OCI-LY1 (cell line): ENCODE results near the gene DLEC1.

Experiments
- H2AFZ ChIP-seq: fragments of 200-600 bp; sonication (generic), shearing (Covaris generic); 2 replicates; pipeline ENCODE4 v1.6.0; 2014; ENCODE audit warnings: antibody characterized with exemption, mild to moderate bottlenecking, low read length
- H3F3A ChIP-seq: fragments of 200-600 bp; sonication (generic), shearing (Covaris generic); 2 replicates; pipeline ENCODE4 v1.6.0; 2014; ENCODE audit warnings: mild to moderate bottlenecking, antibody characterized with exemption, low read length, moderate library complexity; ENCODE audit not compliant: insufficient read depth
- H3K27ac ChIP-seq: fragments of 200-600 bp; sonication (generic); 2 replicates; pipeline ENCODE4 v1.5.1; 2014; ENCODE audit warnings: low read length, mixed run types, mild to moderate bottlenecking, low read depth; ENCODE audit not compliant: poor library complexity, severe bottlenecking
- H3K27me3 ChIP-seq: fragments of 200-600 bp; sonication (generic); 2 replicates; pipeline ENCODE4 v1.6.0; 2014; ENCODE audit warnings: antibody characterized with exemption, mild to moderate bottlenecking, low read length, moderate library complexity; ENCODE audit not compliant: insufficient read depth
- H3K36me3 ChIP-seq: fragments of 200-600 bp; sonication (generic); 2 replicates; pipeline ENCODE4 v1.6.1; 2014; ENCODE audit warnings: mild to moderate bottlenecking, antibody characterized with exemption, low read length, moderate library complexity, mixed read lengths; ENCODE audit not compliant: insufficient read depth
- H3K4me1 ChIP-seq: fragments of 200-600 bp; sonication (generic); 2 replicates; pipeline ENCODE4 v1.5.1; 2014; ENCODE audit warnings: mild to moderate bottlenecking, low read length, moderate library complexity; ENCODE audit not compliant: insufficient read depth, severe bottlenecking
- H3K4me2 ChIP-seq: fragments of 200-600 bp; sonication (generic), shearing (Covaris generic); 2 replicates; pipeline ENCODE4 v1.6.1; 2014; ENCODE audit warnings: low read length
- H3K4me3 ChIP-seq: fragments of 200-600 bp; sonication (generic); 2 replicates; pipeline ENCODE4 v1.5.1; 2014; ENCODE audit warnings: low read length, low read depth, mild to moderate bottlenecking, mixed read lengths; ENCODE audit not compliant: poor library complexity, severe bottlenecking
- H3K79me2 ChIP-seq: fragments of 200-600 bp; shearing (Covaris generic); 2 replicates; pipeline ENCODE4 v1.6.1; 2016; ENCODE audit warnings: mixed run types, low read length, mixed read lengths; ENCODE audit not compliant: insufficient read depth
- H3K9ac ChIP-seq: fragments of 200-600 bp; sonication (generic), shearing (Covaris generic); 2 replicates; pipeline ENCODE4 v1.6.1; 2014; ENCODE audit warnings: mild to moderate bottlenecking, low read length, mixed read lengths
- H3K9me2 ChIP-seq: fragments of 200-600 bp; sonication (generic), shearing (Covaris generic); 2 replicates; pipeline ENCODE4 v1.6.1; 2014; ENCODE audit warnings: low read depth, mild to moderate bottlenecking, low read length, mixed read lengths
- H3K9me3 ChIP-seq: fragments of 200-600 bp; shearing (Covaris generic); 2 replicates; pipeline ENCODE4 v1.6.1; 2014; ENCODE audit warnings: low read length, mixed read lengths
- H4K20me1 ChIP-seq: fragments of 200-600 bp; sonication (generic), shearing (Covaris generic); 2 replicates; pipeline ENCODE4 v1.6.0; 2016; ENCODE audit warnings: mild to moderate bottlenecking, low read length; ENCODE audit not compliant: insufficient read depth
- EZH2 ChIP-seq: fragments of 200-600 bp; sonication (generic), shearing (Covaris generic); IDR thresholded peaks from 2 replicates; pipeline ENCODE4 v1.8.0; 2017; ENCODE audit warnings: borderline replicate concordance, mixed run types, mild to moderate bottlenecking, antibody characterized with exemption, low read length, moderate library complexity, mixed read lengths
- TF ChIP-seq, protein P1 (sequence below): fragments of 200-600 bp; sonication (generic), shearing (Covaris generic); IDR thresholded peaks from 2 replicates; pipeline ENCODE4 v1.5.1; 2017; ENCODE audit warnings: mild to moderate bottlenecking, antibody characterized with exemption, low read length, moderate library complexity, mixed read lengths

DLEC1 gene

DNA sequence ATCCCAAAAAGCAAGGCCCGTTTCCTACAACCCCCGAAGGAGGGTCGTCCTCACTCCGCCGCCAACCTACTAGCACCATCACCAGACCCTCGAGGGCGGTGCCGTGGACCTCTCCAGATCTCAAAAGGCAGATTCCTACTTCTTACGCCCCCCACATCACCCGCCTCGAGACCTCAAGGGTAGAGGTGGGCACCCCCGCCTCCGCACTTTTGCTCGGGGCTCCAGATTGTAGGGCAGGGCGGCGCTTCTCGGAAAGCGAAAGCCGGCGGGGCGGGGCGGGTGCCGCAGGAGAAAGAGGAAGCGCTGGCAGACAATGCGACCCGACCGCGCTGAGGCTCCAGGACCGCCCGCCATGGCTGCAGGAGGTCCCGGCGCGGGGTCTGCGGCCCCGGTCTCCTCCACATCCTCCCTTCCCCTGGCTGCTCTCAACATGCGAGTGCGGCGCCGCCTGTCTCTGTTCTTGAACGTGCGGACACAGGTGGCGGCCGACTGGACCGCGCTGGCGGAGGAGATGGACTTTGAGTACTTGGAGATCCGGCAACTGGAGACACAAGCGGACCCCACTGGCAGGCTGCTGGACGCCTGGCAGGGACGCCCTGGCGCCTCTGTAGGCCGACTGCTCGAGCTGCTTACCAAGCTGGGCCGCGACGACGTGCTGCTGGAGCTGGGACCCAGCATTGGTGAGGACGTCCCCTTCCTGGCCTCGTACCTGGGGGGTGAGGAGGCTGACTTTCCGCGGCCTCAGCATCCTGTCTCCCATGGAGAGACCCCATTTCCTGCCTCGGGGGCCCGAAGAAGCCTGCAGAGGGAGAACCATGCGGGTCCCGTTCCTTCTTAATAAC, 99.6 kb downstream of the DLEC1 start, which contains the start of gene MYD88:
MYD88 (plus strand) TSS at position 313 of the 842 bp plus-strand sequence; CDS start at position 353, 40 bp downstream.
- Histone ChIP-seq H3K4me1 (peaks cover 32% of the 10 kb centered on the region), H3F3A (no peaks in the 10 kb centered on the region), H3K9me3 (no peaks in the 10 kb centered on the region), H3K9ac (peak within 1 kb of the TSS; percentile 93), H3K79me2 (no peaks in the 10 kb centered on the region), H4K20me1 (no peaks in the 10 kb centered on the region), H3K27ac (peak within 1 kb of the TSS; percentile 44), H3K4me3 (peak within 1 kb of the TSS; percentile 94), H3K4me2 (peak within 1 kb of the TSS; percentile 80), H3K9me2 (no peaks in the 10 kb centered on the region), H2AFZ (0 out of 2 replicates have a peak within 1 kb of the TSS, but pooled peaks have one; percentile 50), H3K27me3 (no peaks in the 10 kb centered on the region), H3K36me3 (peaks cover 30% of the 10 kb centered on the region)
- no peak for TF ChIP-seq EZH2

DNA sequence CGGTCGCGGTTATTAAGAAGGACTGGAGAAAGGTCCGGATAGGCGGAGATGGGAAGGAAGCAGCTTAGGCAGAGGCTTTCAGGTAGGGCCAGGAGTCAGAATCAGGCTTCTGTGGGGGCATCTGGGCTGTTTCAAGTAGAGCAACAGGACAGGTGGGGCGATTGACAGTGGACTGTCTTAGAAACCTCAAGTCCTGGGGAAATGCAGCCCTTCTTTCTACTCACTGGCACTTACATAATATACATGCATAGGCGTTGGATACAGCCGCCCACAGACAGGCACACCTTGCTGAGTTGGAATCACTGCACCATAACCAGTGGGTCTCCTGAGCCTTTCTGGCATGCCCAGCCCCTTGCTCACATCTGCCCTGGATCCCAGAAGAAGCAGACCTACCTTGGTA, 100.2 kb downstream of the DLEC1 start:
- Histone ChIP-seq H3K9ac (peak overlapping the region; percentile 93), H3F3A (no peaks in the 10 kb centered on the region), H3K27me3 (no peaks in the 10 kb centered on the region), H3K4me1 (peaks cover 32% of the 10 kb centered on the region), H3K4me3 (peak overlapping the region; percentile 94), H3K9me3 (no peaks in the 10 kb centered on the region), H3K9me2 (no peaks in the 10 kb centered on the region), H3K4me2 (peak overlapping the region; percentile 80), H3K27ac (peak overlapping the region; percentile 44), H3K36me3 (peaks cover 23% of the 10 kb centered on the region), H3K79me2 (no peaks in the 10 kb centered on the region), H4K20me1 (no peaks in the 10 kb centered on the region), H2AFZ (0 out of 2 replicates have a peak overlapping the region, but pooled peaks have one; percentile 50)
- TF ChIP-seq, protein P1, sequence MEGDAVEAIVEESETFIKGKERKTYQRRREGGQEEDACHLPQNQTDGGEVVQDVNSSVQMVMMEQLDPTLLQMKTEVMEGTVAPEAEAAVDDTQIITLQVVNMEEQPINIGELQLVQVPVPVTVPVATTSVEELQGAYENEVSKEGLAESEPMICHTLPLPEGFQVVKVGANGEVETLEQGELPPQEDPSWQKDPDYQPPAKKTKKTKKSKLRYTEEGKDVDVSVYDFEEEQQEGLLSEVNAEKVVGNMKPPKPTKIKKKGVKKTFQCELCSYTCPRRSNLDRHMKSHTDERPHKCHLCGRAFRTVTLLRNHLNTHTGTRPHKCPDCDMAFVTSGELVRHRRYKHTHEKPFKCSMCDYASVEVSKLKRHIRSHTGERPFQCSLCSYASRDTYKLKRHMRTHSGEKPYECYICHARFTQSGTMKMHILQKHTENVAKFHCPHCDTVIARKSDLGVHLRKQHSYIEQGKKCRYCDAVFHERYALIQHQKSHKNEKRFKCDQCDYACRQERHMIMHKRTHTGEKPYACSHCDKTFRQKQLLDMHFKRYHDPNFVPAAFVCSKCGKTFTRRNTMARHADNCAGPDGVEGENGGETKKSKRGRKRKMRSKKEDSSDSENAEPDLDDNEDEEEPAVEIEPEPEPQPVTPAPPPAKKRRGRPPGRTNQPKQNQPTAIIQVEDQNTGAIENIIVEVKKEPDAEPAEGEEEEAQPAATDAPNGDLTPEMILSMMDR = no peak
- TF ChIP-seq EZH2 = no peak

DNA sequence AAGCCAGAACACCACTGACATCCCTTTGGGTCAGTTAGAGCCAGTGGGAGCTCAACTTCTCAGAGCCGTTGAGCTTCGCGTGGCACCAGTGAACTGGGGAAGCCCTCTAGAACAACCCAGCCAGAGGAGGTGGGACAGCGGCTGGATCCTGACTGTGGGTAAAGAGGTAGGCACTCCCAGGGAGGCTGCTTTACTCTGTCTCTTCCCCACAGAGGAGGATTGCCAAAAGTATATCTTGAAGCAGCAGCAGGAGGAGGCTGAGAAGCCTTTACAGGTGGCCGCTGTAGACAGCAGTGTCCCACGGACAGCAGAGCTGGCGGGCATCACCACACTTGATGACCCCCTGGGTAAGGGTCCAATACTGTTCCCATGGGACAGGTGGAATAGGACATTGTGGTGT, 100.6 kb downstream of the DLEC1 start:
- H3K4me2 ChIP-seq = peak overlapping the region; percentile 80
- H3K9me3 ChIP-seq = no peaks in the 10 kb centered on the region
- H3K9me2 ChIP-seq = no peaks in the 10 kb centered on the region
- peaks cover 22% of the 10 kb centered on the region for H3K36me3 ChIP-seq
- no peaks in the 10 kb centered on the region for H3F3A ChIP-seq
- H4K20me1 ChIP-seq = no peaks in the 10 kb centered on the region
- no peak overlapping the region for H3K27ac ChIP-seq
- H3K4me1 ChIP-seq = peaks cover 32% of the 10 kb centered on the region
- H3K9ac ChIP-seq = peak overlapping the region; percentile 93
- no peak overlapping the region for H2AFZ ChIP-seq
- no peaks in the 10 kb centered on the region for H3K79me2 ChIP-seq
- peak overlapping the region; percentile 94 for H3K4me3 ChIP-seq
- no peaks in the 10 kb centered on the region for H3K27me3 ChIP-seq
- no peak for TF ChIP-seq EZH2
- TF ChIP-seq, protein P1 = no peak
